Fibroblast of the aortic adventitia (primary cell): ENCODE data around the gene R3HDM4. TPM values are rescaled to one million over a fixed set of nuclear protein-coding genes. Genes with fewer than 3 reads are reported as not detected.

Experiments
- DNase-seq: peaks from one replicate; pipeline ENCODE4 v3.0.0-alpha.2; 2010; ENCODE audit warnings: low read depth
- H3K4me3 ChIP-seq: 2 replicates; pipeline ENCODE4 v1.5.1; 2011; ENCODE audit warnings: low read depth, mild to moderate bottlenecking, control low read depth, low read length, moderate library complexity
- total RNA-seq: library from RNA; depleted of rRNA; stranded (reverse); fragments of >200 nt; gene quantifications from 2 replicates; pipeline ENCODE4 v1.2.3, GENCODE V29; 2012; ENCODE audit warnings: low replicate concordance
- TF ChIP-seq, protein P1 (sequence below): IDR thresholded peaks from 2 replicates; pipeline ENCODE4 v1.5.1; 2011; ENCODE audit warnings: mild to moderate bottlenecking, low read length, control low read depth, inconsistent platforms; ENCODE audit not compliant: insufficient read depth

The R3HDM4 gene
- total RNA-seq, 1 donor, result 25.8 TPM

DNA sequence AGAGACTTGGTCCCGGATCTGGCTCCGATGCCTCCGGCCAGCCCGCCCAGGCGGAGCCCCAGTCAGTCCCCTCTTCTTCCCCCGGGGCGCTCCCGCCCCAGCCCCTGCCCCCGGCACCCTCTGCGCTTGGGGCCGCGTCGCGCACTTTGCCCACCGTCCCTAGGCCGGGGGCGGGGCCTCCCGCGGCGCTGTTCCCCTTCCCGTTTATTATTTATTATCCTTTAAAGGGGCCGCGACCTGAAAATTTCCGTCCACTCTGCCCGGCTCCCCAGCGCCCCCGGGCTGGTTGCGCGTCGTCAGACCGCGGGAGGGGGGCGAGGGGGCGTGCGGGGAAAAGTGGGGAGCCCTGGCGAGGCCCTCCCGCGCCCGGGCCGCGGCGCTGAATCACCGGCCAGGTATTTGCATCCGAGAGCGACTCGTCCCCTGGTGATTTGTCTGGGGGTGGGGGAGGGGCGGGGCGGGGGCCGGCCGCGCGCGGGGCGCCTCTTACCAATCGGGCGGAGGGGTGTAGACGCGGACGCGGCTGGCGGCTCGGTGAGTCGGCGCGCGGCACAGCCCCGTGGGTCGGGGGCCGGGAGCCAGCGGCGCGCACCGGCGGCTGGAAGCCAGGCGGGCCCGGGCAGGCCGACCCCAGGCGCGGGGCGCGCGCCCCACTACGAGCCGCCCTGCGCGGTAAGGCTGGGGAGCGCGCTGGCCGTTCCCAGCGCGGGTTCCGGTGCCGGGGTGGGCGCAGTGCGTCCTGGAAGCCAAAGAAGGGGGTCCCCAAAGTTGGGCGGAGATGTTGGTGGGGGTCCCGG is 12.7 kb upstream of the R3HDM4 start, which contains the start of gene ARID3A:
TSS of gene ARID3A (plus strand) at position 510 of the 797 bp plus-strand sequence. CDS start 3,494 bp downstream, outside the sequence.
- DNase-seq, result peak; percentile 77
- H3K4me3 ChIP-seq, result peak within 1 kb of the TSS; percentile 88
- TF ChIP-seq, protein P1, sequence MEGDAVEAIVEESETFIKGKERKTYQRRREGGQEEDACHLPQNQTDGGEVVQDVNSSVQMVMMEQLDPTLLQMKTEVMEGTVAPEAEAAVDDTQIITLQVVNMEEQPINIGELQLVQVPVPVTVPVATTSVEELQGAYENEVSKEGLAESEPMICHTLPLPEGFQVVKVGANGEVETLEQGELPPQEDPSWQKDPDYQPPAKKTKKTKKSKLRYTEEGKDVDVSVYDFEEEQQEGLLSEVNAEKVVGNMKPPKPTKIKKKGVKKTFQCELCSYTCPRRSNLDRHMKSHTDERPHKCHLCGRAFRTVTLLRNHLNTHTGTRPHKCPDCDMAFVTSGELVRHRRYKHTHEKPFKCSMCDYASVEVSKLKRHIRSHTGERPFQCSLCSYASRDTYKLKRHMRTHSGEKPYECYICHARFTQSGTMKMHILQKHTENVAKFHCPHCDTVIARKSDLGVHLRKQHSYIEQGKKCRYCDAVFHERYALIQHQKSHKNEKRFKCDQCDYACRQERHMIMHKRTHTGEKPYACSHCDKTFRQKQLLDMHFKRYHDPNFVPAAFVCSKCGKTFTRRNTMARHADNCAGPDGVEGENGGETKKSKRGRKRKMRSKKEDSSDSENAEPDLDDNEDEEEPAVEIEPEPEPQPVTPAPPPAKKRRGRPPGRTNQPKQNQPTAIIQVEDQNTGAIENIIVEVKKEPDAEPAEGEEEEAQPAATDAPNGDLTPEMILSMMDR, result no peak

DNA sequence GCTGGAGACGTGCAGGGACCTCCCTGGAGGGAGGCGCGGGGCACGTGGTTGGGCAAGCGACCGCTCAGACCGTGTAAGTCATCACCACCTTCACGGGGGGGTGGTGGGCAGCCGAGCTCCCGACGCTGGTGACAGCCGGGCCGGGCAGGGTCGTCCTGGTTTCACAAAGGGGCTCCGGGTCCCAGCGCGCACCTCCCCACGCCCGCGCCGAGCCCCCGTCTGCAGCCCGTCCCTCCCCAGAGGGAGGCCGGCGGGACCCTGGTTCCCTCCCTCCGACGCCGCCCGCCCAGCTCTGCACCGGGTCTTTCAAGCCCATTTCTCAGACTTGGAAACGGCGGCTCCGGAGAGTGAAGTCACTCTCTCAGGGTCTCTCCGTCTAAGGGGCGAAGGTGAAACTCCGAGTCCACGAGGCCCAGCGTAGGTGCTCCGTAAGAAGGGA is 12.1 kb upstream of the R3HDM4 start:
- H3K4me3 ChIP-seq, result peak overlapping the region; percentile 88
- peak; percentile 67 for DNase-seq
- TF ChIP-seq, protein P1, result no peak

DNA sequence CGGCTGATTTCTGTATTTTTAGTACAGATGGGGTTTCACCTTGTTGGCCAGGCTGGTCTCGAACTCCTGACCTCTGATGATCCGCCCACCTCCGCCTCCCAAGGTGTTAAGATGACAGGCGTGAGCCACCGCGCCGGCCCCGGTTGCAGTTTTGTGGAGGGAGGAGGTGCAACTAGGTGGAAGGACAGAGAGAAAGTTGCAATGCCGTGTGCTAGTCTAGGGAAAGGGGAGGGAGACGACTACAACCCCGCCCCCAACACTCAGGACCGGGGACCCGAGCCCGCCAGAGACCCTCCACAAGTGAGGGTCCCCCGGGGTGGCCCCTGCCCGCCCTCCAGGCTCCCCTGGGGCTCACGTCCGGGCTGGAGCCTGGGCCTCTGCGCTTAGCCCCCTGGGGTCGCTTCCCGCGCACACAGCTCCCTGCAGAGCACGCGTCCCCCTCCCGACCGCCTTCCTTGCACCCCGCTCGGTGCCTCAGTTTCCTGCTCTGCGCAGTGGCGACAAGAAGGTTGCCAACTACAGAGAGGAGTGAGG is 11.6 kb upstream of the R3HDM4 start:
- DNase-seq, result no peak
- peak overlapping the region; percentile 88 for H3K4me3 ChIP-seq
- TF ChIP-seq, protein P1, result no peak

DNA sequence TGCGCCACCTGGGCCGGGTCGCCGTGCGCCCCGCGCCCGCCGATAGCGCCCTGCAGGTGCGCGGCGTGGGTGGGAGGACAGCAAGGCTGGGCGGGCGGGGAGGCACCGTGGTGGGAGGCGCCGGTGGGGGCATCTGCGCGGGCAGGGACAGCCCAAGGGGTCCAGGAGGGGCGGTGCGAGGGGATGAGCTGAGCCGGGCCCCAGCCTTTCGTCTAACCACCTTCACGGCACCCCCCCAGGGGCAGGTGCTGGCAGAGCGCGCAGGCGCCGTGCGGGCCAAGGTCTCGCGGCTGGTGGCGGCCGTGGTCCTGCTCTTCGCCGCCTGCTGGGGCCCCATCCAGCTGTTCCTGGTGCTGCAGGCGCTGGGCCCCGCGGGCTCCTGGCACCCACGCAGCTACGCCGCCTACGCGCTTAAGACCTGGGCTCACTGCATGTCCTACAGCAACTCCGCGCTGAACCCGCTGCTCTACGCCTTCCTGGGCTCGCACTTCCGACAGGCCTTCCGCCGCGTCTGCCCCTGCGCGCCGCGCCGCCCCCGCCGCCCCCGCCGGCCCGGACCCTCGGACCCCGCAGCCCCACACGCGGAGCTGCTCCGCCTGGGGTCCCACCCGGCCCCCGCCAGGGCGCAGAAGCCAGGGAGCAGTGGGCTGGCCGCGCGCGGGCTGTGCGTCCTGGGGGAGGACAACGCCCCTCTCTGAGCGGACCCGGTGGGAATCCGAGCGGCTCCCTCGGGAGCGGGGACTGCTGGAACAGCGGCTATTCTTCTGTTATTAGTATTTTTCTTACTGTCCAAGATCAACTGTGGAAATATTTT is 7.2 kb upstream of the R3HDM4 start:
- DNase-seq, result peak; percentile 17

DNA sequence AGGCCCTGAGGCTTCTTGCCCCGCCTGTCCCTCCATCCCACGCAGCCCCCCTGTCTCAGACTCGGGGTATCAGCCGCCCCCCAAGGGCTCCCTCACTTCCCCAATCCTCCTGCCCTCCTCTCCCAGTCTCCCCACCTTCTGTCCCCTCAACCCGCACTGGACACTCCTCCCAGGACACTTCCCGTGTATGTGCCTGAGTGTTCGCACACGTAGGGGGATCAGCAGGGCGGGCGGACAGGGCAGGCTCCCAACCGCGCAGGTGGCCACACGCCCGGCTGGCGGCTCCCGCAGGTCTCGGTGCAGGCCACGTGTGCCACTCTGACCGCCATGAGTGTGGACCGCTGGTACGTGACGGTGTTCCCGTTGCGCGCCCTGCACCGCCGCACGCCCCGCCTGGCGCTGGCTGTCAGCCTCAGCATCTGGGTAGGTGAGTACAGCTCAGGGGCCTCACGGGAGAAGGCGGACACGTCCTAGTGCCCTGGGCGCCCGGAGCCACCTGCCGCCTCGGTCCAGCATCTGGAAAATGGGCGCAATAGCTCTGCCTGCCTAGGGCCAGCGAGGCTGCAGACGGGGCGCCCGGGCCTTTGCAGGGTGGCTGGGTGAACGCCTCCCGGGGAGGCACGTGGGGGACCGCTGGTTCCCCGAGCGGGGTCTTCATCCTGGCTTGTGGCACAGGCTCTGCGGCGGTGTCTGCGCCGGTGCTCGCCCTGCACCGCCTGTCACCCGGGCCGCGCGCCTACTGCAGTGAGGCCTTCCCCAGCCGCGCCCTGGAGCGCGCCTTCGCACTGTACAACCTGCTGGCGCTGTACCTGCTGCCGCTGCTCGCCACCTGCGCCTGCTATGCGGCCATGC is 6.4 kb upstream of the R3HDM4 start:
- H3K4me3 ChIP-seq, result no peak overlapping the region
- TF ChIP-seq, protein P1, result no peak

More for the DNA sequence above, 7.2 kb upstream of the R3HDM4 start:
- TF ChIP-seq, protein P1, result no peak
- no peak overlapping the region for H3K4me3 ChIP-seq

More for the DNA sequence above, 6.4 kb upstream of the R3HDM4 start:
- DNase-seq, result no peak
